Sciatic nerve (tissue), 2 donors: ENCODE results near the gene RAD18. TPM values are rescaled to one million over a fixed set of nuclear protein-coding genes. Genes with fewer than 3 reads are reported as not detected.
A peak's percentile ranks its signal among the peaks of the same experiment; 100 is the strongest.

Experiments used
- ATAC-seq: fragments of 200-7000 bp; cut with Tn5 transposase; one replicate; pipeline ENCODE4 v1.9.1; 2020; ENCODE audit warnings: mild to moderate bottlenecking, moderate library complexity
- DNase-seq: peaks from one replicate; pipeline ENCODE4 v3.0.0-alpha.2; 2020; ENCODE audit warnings: low spot score
- intact Hi-C: fragments of 100-400 bp; cut with DNase I; formaldehyde crosslinking; loops from one replicate; pipeline ENCODE4 v1.14.2; 2022
- total RNA-seq: library from RNA; stranded (reverse); fragmentation: NEBNext Ultra II Directional; extraction: Animal tissue kit (Norgen Biotek cat#: 25700); gene quantifications from one replicate; pipeline ENCODE4 v1.2.1, GENCODE V29; 2021
- donor health status: DM: no; HTN: no; CAD: no.
- donor health status: DM: no; HTN: no; CAD: no.

Gene RAD18, protein sequence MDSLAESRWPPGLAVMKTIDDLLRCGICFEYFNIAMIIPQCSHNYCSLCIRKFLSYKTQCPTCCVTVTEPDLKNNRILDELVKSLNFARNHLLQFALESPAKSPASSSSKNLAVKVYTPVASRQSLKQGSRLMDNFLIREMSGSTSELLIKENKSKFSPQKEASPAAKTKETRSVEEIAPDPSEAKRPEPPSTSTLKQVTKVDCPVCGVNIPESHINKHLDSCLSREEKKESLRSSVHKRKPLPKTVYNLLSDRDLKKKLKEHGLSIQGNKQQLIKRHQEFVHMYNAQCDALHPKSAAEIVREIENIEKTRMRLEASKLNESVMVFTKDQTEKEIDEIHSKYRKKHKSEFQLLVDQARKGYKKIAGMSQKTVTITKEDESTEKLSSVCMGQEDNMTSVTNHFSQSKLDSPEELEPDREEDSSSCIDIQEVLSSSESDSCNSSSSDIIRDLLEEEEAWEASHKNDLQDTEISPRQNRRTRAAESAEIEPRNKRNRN
- 11.4 TPM for total RNA-seq

DNA sequence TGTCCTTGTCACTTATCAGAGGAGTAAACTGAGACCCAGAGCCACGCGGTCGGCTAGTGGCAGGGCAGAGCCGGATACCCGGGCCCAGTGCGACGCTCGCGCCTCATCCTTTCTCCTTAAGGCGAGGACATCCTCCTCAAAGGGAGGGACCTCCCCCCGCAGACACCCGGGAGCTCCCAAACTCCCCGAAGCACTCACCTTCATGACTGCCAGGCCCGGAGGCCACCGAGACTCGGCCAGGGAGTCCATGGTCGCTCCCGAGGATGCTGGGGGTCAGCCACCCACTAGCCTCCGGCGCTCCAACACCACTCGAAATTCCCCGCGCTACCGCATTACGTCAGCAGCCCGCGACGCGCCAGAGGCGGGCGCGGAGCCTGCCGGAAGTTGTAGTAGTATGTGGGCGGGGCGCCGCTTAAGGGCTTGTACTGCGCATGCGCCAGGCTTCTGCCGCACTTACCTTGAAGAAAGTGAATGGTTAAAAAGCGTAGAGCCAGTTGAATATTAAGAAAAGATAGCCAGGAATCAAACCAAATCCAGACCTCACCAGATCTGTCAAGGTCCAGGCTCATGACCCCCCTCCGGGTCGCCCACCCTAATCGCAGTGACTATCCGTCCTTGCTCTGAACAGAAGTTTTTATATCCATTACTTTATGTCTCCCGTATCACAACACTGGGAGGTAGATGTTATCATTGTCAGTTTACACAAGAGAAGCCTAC is at the start of gene RAD18:
Gene RAD18, minus strand, starts transcription at position 336 of the 717 bp plus-strand sequence. Its CDS starts 87 bp downstream, at position 249.
- intact Hi-C loops, result no loop called here
- ATAC-seq (peak; percentile 99), DNase-seq (peak; percentile 96)

DNA sequence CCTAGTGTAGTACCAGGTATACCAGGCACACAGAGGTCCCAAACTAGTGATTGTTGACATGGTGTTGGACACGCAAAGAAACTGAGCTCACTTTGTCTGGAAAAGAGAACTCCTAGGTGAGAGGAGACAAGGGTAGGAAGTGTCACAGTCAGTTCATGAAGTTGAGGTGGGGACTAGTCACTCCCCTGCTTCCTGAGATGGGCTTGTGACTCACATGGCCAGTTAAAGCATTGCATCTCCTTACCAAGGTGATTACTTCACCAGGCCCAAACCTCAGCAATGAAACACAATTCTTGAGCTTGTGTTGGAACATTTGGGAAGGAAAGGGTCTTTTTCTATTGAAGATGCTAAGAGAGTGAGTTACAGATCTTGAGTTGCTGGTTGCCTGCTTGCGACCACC is 49.2 kb upstream of the RAD18 start:
- intact Hi-C loops, result no loop called here

DNA sequence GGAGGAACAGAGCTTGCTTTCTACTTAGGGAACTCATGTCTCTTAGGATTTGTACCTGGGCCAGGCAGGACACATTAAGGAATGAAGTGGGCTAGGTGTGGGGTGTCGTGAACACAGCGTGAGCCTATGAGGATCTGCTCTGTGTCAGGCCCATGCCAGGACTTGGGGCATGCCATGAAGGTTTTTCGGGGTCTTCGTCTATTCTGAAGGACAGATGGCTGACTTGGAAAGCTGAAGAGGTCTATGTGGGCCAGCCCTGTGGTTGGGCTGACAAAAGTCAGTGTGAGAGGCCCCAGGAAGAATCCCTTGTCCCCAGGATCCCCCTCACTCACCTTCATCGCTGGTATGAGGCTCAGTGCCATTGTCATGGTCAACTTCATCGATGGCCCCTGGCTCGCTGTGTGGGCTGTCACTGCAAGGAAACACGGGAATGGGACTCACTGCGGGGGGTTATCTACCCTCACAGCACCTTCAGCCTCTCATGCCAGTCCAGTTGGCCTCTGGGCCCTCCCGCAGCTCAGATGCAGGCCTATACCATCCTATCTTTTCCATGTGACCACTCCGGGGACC is 46.8 kb upstream of the RAD18 start:
- ATAC-seq (no peak), DNase-seq (no peak)
- intact Hi-C loops, result no loop called here

More for the DNA sequence above, 49.2 kb upstream of the RAD18 start:
- no peak for DNase-seq
- ATAC-seq, result no peak

- ATAC-seq (no peak), DNase-seq (no peak)
- intact Hi-C loops, result no loop called here
Measured at GRCh38 chr3:9008550-9009255, 45.4 kb upstream of the RAD18 start.

DNA sequence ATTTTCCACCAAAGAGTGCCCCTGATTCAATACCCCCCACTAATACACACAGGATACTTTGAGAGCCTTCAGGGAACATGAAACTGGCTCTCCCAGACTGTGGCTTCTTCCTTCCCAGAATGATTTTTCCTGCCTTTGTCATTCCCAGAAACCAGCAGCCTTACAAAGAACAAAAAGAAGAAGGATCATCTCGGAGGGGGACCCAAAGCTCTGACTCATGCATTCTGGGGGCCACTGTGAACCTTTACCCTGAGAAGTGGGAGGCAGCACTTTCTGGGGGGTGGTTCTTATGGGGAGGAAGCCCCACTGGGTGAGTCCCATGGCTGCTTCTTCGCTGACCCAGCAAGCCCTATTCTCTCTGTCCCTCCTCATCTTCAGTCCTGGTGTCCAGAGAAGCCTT is 44.7 kb upstream of the RAD18 start:
- intact Hi-C loops, result no loop called here
- DNase-seq, result no peak
- no peak for ATAC-seq

- intact Hi-C loops, result no loop called here
- DNase-seq (no peak), ATAC-seq (no peak)
Measured at GRCh38 chr3:9007213-9007612, 43.9 kb upstream of the RAD18 start.

DNA sequence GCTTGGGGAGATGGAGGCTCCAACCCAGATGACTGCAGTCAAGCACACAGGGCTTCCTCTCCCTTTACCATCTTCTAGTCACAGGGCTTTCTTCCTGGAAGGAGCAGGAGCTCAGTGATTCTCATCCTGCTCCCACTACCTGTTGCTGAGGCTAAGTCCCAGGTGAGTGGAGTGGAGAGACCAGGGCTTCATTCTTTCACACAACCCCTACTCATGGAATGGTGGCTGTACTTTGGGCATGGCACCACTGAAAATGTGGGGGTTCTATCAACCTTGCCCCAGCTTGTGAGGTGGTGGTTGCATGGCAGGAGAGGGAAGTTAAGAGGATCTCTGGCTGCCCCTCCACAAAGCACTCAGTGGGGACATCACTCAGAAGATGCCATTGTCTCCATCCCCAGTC is 36.8 kb upstream of the RAD18 start:
- DNase-seq (no peak), ATAC-seq (no peak)
- intact Hi-C loops, result no loop called here

DNA sequence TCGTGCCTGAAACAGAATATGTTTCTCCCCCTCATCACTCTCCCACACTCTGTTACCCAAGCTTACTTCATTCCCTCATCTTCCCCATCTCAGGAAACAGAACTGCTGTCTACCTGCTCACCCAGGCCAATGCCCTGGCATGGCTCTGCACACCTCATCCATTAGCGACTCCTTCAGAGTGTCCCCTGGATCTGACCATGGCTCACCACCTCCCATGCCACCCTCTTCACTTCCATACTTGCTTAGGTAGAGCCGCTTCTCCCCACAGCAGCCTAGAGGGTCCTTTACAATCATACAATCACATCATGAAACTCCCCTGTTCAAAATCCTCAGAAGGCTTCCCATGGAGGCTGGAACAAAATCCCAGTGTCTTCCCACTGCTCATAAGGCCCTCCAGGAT is 33.9 kb upstream of the RAD18 start:
- intact Hi-C loops, result no loop called here
- no peak for DNase-seq
- no peak for ATAC-seq

DNA sequence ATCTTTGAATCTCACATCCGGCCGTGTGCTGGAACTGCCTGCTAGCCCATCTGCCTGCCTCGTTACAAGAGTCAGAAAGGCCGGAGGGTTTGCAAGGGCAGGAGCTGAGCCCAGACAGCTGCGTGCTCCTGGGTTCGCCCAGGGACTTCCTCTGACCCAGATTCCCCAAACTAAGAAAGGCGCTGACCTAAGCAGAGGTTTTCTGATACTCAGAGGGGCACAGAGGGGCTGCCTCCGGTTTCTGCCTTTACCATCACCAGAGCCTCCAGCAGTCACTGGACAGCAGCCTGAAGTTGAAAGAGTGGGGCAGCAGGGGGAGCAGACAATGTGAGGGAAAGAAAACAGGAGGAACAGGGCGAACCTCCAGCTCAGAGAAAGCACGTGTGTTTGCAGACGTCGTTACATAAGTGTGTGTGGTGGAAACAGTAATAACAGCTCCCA is 33.4 kb upstream of the RAD18 start:
- intact Hi-C loops, result no loop called here
- peak; percentile 73 for DNase-seq
- ATAC-seq, result peak; percentile 96

- DNase-seq (no peak), ATAC-seq (no peak)
- intact Hi-C loops, result no loop called here
Measured at GRCh38 chr3:8996216-8996615, 32.9 kb upstream of the RAD18 start.

DNA sequence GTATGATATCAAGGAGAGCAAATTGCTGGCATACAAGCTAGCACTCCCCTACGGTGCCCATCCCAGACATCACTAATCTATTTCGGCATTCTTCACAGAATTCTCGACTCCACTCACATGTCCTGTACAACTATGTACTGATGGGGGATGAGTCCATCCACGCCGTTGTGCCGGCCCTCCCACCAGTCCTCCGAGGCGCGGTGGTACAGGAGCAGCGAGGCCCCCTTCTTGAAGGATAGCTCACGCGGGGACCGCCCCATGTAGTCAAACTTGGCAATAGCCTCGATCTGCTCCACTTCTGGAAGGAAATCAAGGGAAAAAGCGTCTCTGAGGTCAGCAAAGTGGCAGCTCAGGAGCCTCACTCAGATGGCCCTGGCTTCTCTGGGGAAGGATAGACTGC is 31.0 kb upstream of the RAD18 start:
- intact Hi-C loops, result loop anchor here (5.0 kb wide), 1 partner anchor 63 kb away; no protein-coding TSS in a partner anchor
- DNase-seq (no peak), ATAC-seq (no peak)

- ATAC-seq (no peak), DNase-seq (no peak)
- intact Hi-C loops, result loop anchor here (2.0 to 5.0 kb wide), 2 partner anchors 25 to 64 kb away; no protein-coding TSS in a partner anchor
Measured at GRCh38 chr3:8993331-8993730, 30.1 kb upstream of the RAD18 start.

- intact Hi-C loops, result loop anchor here (2.0 to 5.0 kb wide), 2 partner anchors 26 to 64 kb away; no protein-coding TSS in a partner anchor
- ATAC-seq (no peak), DNase-seq (no peak)
Measured at GRCh38 chr3:8992854-8993253, 29.6 kb upstream of the RAD18 start.

GRCh38 chr3:8992199-8992598 is 28.9 kb upstream of the RAD18 start:
- intact Hi-C loops, result loop anchor here (2.0 to 5.0 kb wide), 2 partner anchors 27 to 65 kb away; no protein-coding TSS in a partner anchor
- ATAC-seq (no peak), DNase-seq (no peak)

DNA sequence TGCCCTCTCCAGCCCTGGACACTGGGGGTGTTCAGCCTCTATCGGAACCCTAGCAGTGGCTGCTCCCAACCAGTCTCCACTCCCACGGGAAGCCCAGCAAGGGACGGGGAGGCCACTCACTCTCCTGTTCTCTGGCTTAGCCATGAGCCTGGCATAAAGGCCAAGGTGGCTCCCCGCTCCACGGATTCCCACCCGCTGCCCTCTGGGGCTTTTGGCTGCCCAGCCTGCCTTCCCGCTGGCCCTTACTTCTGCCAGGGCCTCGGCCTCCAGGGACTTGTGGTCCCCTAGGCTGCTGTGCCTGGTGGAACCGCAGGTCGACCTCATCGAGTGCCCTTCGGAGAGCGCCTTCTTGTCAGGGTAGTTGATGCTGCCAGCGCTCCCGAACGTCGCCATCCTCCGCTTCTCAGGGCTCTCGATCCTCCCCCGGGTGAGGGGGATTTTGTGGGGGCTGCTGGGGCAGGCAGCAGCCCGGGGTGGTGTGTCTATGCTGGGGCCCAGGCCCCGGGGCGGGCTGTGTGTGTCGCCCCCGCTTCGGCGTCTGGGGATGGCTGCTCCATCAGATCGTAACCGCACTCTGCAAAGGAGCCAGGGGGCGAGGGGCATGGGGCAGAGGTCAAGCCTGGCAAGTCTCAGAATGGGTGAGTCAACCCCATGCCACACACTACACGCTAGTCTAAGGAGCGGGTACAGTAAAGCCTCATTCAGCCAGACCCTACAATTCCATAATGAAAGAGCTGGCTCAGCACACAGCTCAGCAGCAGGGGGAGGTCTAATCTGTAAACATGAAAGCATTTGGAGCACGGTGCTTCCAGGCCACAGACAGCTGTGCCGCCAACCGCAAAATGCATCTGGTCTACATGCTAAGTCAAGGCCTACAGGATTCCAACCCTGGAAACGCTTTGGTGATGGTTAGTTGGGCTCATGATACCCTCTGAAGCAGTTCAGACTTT is 27.3 kb upstream of the RAD18 start:
- intact Hi-C loops, result loop anchor here (5.0 kb wide), 1 partner anchor 67 kb away; no protein-coding TSS in a partner anchor
- DNase-seq (no peak), ATAC-seq (no peak)

GRCh38 chr3:8988791-8989558 is 25.7 kb upstream of the RAD18 start:
- intact Hi-C loops, result no loop called here
- ATAC-seq (no peak), DNase-seq (no peak)

DNA sequence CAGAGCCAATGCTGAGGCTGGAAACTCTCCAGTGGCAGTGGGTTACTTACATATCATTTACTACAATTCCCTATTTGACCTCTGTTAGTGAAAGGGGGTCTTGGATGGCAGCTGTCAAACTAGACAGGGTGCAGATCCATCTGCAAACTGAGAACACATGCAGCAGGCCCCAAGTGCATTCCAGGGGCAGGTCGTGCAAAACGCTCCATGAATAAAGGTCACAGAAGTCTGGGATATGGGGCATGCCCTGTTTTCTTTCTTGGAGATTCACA is 25.0 kb upstream of the RAD18 start:
- DNase-seq (no peak), ATAC-seq (no peak)
- intact Hi-C loops, result no loop called here
